Astrocyte (in vitro differentiated cells and primary cell): ENCODE results near the gene GP5. TPM values are rescaled to one million over a fixed set of nuclear protein-coding genes. Genes with fewer than 3 reads are reported as not detected.

Experiments used
- DNase-seq: peaks from one replicate; pipeline ENCODE4 v3.0.0-alpha.2; 2010; ENCODE audit warnings: low read depth
- FAIRE-seq: peaks from 2 replicates; lab custom pipeline; 2011; peaks lifted over from hg19 to GRCh38; lab: Jason Lieb, UNC
- H2AFZ ChIP-seq: 2 replicates; pipeline ENCODE4 v1.6.0; 2012; ENCODE audit warnings: low read depth, low read length, inconsistent platforms
- H3K27ac ChIP-seq: 2 replicates; pipeline ENCODE4 v1.5.1; 2011; ENCODE audit warnings: low read depth, low read length, inconsistent platforms
- H3K27me3 ChIP-seq: 2 replicates; pipeline ENCODE4 v1.6.0; 2011; ENCODE audit warnings: low read length, inconsistent platforms; ENCODE audit not compliant: insufficient read depth
- H3K36me3 ChIP-seq: 2 replicates; pipeline ENCODE4 v1.5.1; 2011; ENCODE audit warnings: low read length, inconsistent platforms; ENCODE audit not compliant: insufficient read depth
- H3K4me1 ChIP-seq: 2 replicates; pipeline ENCODE4 v1.5.1; 2011; ENCODE audit warnings: low read length, inconsistent platforms; ENCODE audit not compliant: insufficient read depth
- H3K4me2 ChIP-seq: 2 replicates; pipeline ENCODE4 v1.6.0; 2012; ENCODE audit warnings: low read length, inconsistent platforms
- H3K4me3 ChIP-seq: 2 replicates; pipeline ENCODE4 v1.5.1; 2011; ENCODE audit warnings: low read depth, mild to moderate bottlenecking, low read length, inconsistent platforms; ENCODE audit not compliant: insufficient read depth
- H3K79me2 ChIP-seq: 2 replicates; pipeline ENCODE4 v1.6.0; 2012; ENCODE audit warnings: mild to moderate bottlenecking, low read length, inconsistent platforms; ENCODE audit not compliant: insufficient read depth
- H3K9ac ChIP-seq: 2 replicates; pipeline ENCODE4 v1.6.0; 2012; ENCODE audit warnings: mild to moderate bottlenecking, low read length, inconsistent platforms
- H3K9me3 ChIP-seq: 2 replicates; pipeline ENCODE4 v1.5.1; 2012; ENCODE audit warnings: low read depth, mild to moderate bottlenecking, low read length, inconsistent platforms; ENCODE audit not compliant: insufficient read depth
- H4K20me1 ChIP-seq: 2 replicates; pipeline ENCODE4 v1.6.0; 2012; ENCODE audit warnings: low read length, inconsistent platforms; ENCODE audit not compliant: insufficient read depth
- H3K27ac Mint-ChIP-seq: one replicate; pipeline ENCODE4 v1.8.0; 2021; ENCODE audit warnings: mild to moderate bottlenecking, mixed read lengths; ENCODE audit not compliant: unreplicated experiment
- H3K27me3 Mint-ChIP-seq: one replicate; pipeline ENCODE4 v1.8.0; 2021; ENCODE audit warnings: low read depth, mixed read lengths; ENCODE audit not compliant: unreplicated experiment
- H3K36me3 Mint-ChIP-seq: one replicate; pipeline ENCODE4 v1.8.0; 2021; ENCODE audit warnings: low read depth, mixed read lengths; ENCODE audit not compliant: unreplicated experiment
- H3K4me1 Mint-ChIP-seq: one replicate; pipeline ENCODE4 v1.8.0; 2021; ENCODE audit warnings: low read depth, mixed read lengths; ENCODE audit not compliant: unreplicated experiment
- H3K4me3 Mint-ChIP-seq: one replicate; pipeline ENCODE4 v1.8.0; 2021; ENCODE audit warnings: mild to moderate bottlenecking, moderate library complexity, mixed read lengths; ENCODE audit not compliant: unreplicated experiment
- H3K9me3 Mint-ChIP-seq: one replicate; pipeline ENCODE4 v1.8.0; 2021; ENCODE audit warnings: mild to moderate bottlenecking, mixed read lengths; ENCODE audit not compliant: unreplicated experiment
- CTCF ChIP-seq: IDR thresholded peaks from 2 replicates; pipeline ENCODE4 v1.5.1; 2011; ENCODE audit warnings: low read depth, mild to moderate bottlenecking, inconsistent platforms, low read length, moderate library complexity; ENCODE audit not compliant: insufficient read depth
- EZH2 ChIP-seq: IDR thresholded peaks from 2 replicates; pipeline ENCODE4 v1.6.1; 2012; ENCODE audit warnings: mild to moderate bottlenecking, low read length, inconsistent platforms; ENCODE audit not compliant: insufficient read depth
- total RNA-seq: library from RNA; stranded (reverse); gene quantifications from 2 replicates; pipeline ENCODE4 v1.2.1, GENCODE V29; 2021

Gene GP5
- total RNA-seq, 1 donor from 2014 or later: not detected

DNA sequence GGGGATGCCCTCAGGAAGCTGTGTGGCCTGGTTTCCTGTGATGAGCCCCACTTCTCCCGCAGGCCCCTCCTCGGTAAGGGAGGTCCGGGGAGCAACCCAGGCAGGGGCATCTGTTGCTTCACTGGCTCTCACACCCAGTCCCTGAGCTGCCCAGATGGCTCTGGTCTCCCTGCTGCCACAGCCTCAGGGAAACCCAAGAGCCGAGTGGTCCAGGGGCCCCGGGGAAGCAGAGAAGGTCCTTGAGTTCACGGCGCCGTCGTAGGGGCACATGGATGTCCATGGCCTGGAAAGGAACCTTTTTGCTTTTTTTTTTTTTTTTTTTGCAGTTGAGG lies 16.2 kb downstream of the GP5 start:
- FAIRE-seq (no peak), DNase-seq (no peak)
- H3K9ac ChIP-seq: no peak overlapping the region
- H3K27me3 ChIP-seq: peaks cover 32% of the 10 kb centered on the region
- no peaks in the 10 kb centered on the region for H3K9me3 ChIP-seq
- H3K36me3 ChIP-seq: no peaks in the 10 kb centered on the region
- H3K27me3 Mint-ChIP-seq: peaks cover 46% of the 10 kb centered on the region
- no peaks in the 10 kb centered on the region for H3K36me3 Mint-ChIP-seq
- H3K79me2 ChIP-seq: no peaks in the 10 kb centered on the region
- no peak overlapping the region for H3K4me3 Mint-ChIP-seq
- no peaks in the 10 kb centered on the region for H4K20me1 ChIP-seq
- no peak overlapping the region for H2AFZ ChIP-seq
- H3K4me3 ChIP-seq: no peak overlapping the region
- H3K9me3 Mint-ChIP-seq: no peaks in the 10 kb centered on the region
- H3K27ac ChIP-seq: no peak overlapping the region
- no peak overlapping the region for H3K4me2 ChIP-seq
- H3K4me1 ChIP-seq: no peaks in the 10 kb centered on the region
- no peak for TF ChIP-seq CTCF
- TF ChIP-seq EZH2: no peak
- H3K27ac Mint-ChIP-seq: no peak overlapping the region
- no peaks in the 10 kb centered on the region for H3K4me1 Mint-ChIP-seq

GRCh38 chr3:194382196-194382891 lies 16.7 kb downstream of the GP5 start:
- H3K4me3 Mint-ChIP-seq: no peak overlapping the region
- peaks cover 46% of the 10 kb centered on the region for H3K27me3 Mint-ChIP-seq
- H3K27ac Mint-ChIP-seq: no peak overlapping the region

More at GRCh38 chr3:194382196-194382891, 16.7 kb downstream of the GP5 start:
- Histone ChIP-seq H3K4me2 (no peak overlapping the region), H2AFZ (no peak overlapping the region), H3K27ac (no peak overlapping the region), H3K27me3 (peaks cover 32% of the 10 kb centered on the region), H4K20me1 (no peaks in the 10 kb centered on the region), H3K36me3 (no peaks in the 10 kb centered on the region), H3K4me1 (no peaks in the 10 kb centered on the region), H3K79me2 (no peaks in the 10 kb centered on the region), H3K9me3 (no peaks in the 10 kb centered on the region), H3K9ac (no peak overlapping the region), H3K4me3 (no peak overlapping the region)
- no peak for FAIRE-seq
- H3K4me1 Mint-ChIP-seq: no peaks in the 10 kb centered on the region
- H3K36me3 Mint-ChIP-seq: no peaks in the 10 kb centered on the region
- H3K9me3 Mint-ChIP-seq: no peaks in the 10 kb centered on the region
- TF ChIP-seq EZH2 (no peak), CTCF (no peak)
- no peak for DNase-seq
